Measurements from ENCODE around the gene ERC2. TPM values are rescaled to one million over a fixed set of nuclear protein-coding genes. Genes with fewer than 3 reads are reported as not detected.

The ERC2 gene
- total RNA-seq, 1 donor, result 0.43 TPM

- H3K4me3 ChIP-seq (ENCODE audit: low read depth, low read length), result no peak overlapping the region
- TF ChIP-seq CTCF (IDR thresholded peaks at IDR 0.05; ENCODE audit: insufficient read depth, low read depth, low read length), result no peak
- peak; percentile 34 for DNase-seq (ENCODE audit: low read depth)
Measured at GRCh38 chr3:55750525-55750924, 717.7 kb downstream of the ERC2 start.

DNA sequence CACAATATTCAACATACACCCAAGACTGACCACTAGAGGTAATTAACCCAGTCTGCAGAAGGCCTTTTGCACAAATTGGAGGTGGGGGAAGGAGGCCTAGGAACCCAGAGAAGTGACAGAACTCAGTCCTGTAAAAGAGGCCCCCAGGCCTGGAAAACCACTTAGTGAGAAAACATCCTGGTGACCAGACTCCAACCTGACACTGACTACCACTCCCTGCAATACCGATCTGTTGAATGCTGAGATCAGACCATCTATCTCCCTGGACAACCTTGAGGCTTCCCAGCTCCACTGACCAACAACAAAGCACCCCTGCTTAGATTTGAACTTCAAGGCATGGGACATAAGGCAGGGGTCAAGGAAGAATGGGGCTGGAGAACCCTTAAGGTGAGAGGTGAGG is 719.2 kb downstream of the ERC2 start:
- no peak overlapping the region for H3K4me3 ChIP-seq (ENCODE audit: low read depth, low read length)
- DNase-seq (ENCODE audit: low read depth), result no peak
- TF ChIP-seq CTCF (IDR thresholded peaks at IDR 0.05; ENCODE audit: insufficient read depth, low read depth, low read length), result no peak

GRCh38 chr3:55746808-55747413 is 721.4 kb downstream of the ERC2 start:
- TF ChIP-seq CTCF (IDR thresholded peaks at IDR 0.05; ENCODE audit: insufficient read depth, low read depth, low read length), result peak; percentile 44
- peak; percentile 30 for DNase-seq (ENCODE audit: low read depth)
- no peak overlapping the region for H3K4me3 ChIP-seq (ENCODE audit: low read depth, low read length)

DNA sequence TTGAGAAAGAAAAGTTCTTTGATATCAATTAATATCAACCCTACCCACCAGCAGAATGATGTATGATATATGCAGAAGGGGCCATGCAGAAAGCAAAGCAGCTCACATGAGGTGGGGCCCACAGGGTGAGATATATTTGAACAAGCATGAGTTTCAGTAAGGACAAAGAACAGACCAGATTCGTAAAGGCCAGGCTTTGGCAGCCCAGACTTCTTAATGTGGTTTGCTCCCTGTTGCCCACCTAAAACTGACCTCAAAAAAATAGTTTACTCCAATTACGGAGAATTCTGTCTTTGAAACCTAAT is 725.5 kb downstream of the ERC2 start:
- TF ChIP-seq CTCF (IDR thresholded peaks at IDR 0.05; ENCODE audit: insufficient read depth, low read depth, low read length), result no peak
- no peak overlapping the region for H3K4me3 ChIP-seq (ENCODE audit: low read depth, low read length)
- DNase-seq (ENCODE audit: low read depth), result no peak

- no peak for DNase-seq (ENCODE audit: low read depth)
- H3K4me3 ChIP-seq (ENCODE audit: low read depth, low read length), result no peak overlapping the region
- no peak for TF ChIP-seq CTCF (IDR thresholded peaks at IDR 0.05; ENCODE audit: insufficient read depth, low read depth, low read length)
Measured at GRCh38 chr3:55742022-55742831, 726.0 kb downstream of the ERC2 start.

- no peak overlapping the region for H3K4me3 ChIP-seq (ENCODE audit: low read depth, low read length)
- no peak for DNase-seq (ENCODE audit: low read depth)
- TF ChIP-seq CTCF (IDR thresholded peaks at IDR 0.05; ENCODE audit: insufficient read depth, low read depth, low read length), result no peak
Measured at GRCh38 chr3:55737186-55737585, 731.1 kb downstream of the ERC2 start.

All from fibroblast of villous mesenchyme (primary cell).